Trophoblast cell (in vitro differentiated cells and primary cell): Measurements from ENCODE around the gene LDHAL6A.

Source experiments
- DNase-seq, 2 donors: peaks; one replicate each; pipeline ENCODE4 v3.0.0-alpha.2; 2016
- H2AFZ ChIP-seq: 2 replicates; pipeline ENCODE4 v1.6.1; 2013; ENCODE audit warnings: low read length, moderate library complexity, mild to moderate bottlenecking; ENCODE audit not compliant: insufficient read depth, poor library complexity
- H2AK5ac ChIP-seq: 2 replicates; pipeline ENCODE4 v1.6.1; 2013; ENCODE audit warnings: mild to moderate bottlenecking, low read length
- H2BK120ac ChIP-seq: 2 replicates; pipeline ENCODE4 v1.6.1; 2013; ENCODE audit warnings: low read length, mild to moderate bottlenecking, moderate library complexity; ENCODE audit not compliant: insufficient read depth, poor library complexity
- H2BK12ac ChIP-seq: 2 replicates; pipeline ENCODE4 v1.6.1; 2013; ENCODE audit warnings: mild to moderate bottlenecking, low read length, moderate library complexity
- H2BK5ac ChIP-seq: 2 replicates; pipeline ENCODE4 v1.6.1; 2013; ENCODE audit warnings: low read length, low read depth, moderate library complexity, mild to moderate bottlenecking; ENCODE audit not compliant: poor library complexity
- H3K14ac ChIP-seq: 2 replicates; pipeline ENCODE4 v1.6.1; 2013; ENCODE audit warnings: mild to moderate bottlenecking, low read length
- H3K18ac ChIP-seq: 2 replicates; pipeline ENCODE4 v1.6.1; 2013; ENCODE audit warnings: mild to moderate bottlenecking, low read length
- H3K23ac ChIP-seq: 2 replicates; pipeline ENCODE4 v1.6.1; 2013; ENCODE audit warnings: low read length
- H3K27ac ChIP-seq: 2 replicates; pipeline ENCODE4 v1.5.1; 2013; ENCODE audit warnings: low read depth, mild to moderate bottlenecking, inconsistent platforms, low read length, moderate library complexity
- H3K27me3 ChIP-seq: 2 replicates; pipeline ENCODE4 v1.6.1; 2013; ENCODE audit warnings: inconsistent platforms, mild to moderate bottlenecking, low read length, moderate library complexity; ENCODE audit not compliant: insufficient read depth
- H3K36me3 ChIP-seq, 2 experiments: 1 replicate in 1 of 2; 2 replicates in 1 of 2; pipeline ENCODE4 v1.6.1; 2013; ENCODE audit warnings: low read length in 2 of 2, mild to moderate bottlenecking in 2 of 2, moderate library complexity in 1 of 2; ENCODE audit not compliant: insufficient read depth in 2 of 2, control insufficient read depth in 1 of 2
- H3K4ac ChIP-seq: 2 replicates; pipeline ENCODE4 v1.6.1; 2013; ENCODE audit warnings: low read depth, mild to moderate bottlenecking, low read length, moderate library complexity
- H3K4me1 ChIP-seq, 2 experiments: 1 replicate in 1 of 2; 2 replicates in 1 of 2; pipeline ENCODE4 v1.6.1; 2013; ENCODE audit warnings: low read length in 2 of 2, mild to moderate bottlenecking in 2 of 2, moderate library complexity in 1 of 2; ENCODE audit not compliant: insufficient read depth in 2 of 2, control insufficient read depth in 1 of 2
- H3K4me2 ChIP-seq: 2 replicates; pipeline ENCODE4 v1.6.1; 2013; ENCODE audit warnings: inconsistent platforms, mild to moderate bottlenecking, low read length, moderate library complexity
- H3K4me3 ChIP-seq: 2 replicates; pipeline ENCODE4 v1.5.1; 2013; ENCODE audit warnings: mild to moderate bottlenecking, low read depth, low read length, inconsistent platforms
- H3K79me1 ChIP-seq: one replicate; pipeline ENCODE4 v1.6.1; 2013; ENCODE audit warnings: low read length
- H3K79me2 ChIP-seq: 2 replicates; pipeline ENCODE4 v1.6.1; 2013; ENCODE audit warnings: low read length, mild to moderate bottlenecking; ENCODE audit not compliant: control insufficient read depth, insufficient read depth, poor library complexity
- H3K9ac ChIP-seq: 2 replicates; pipeline ENCODE4 v1.6.1; 2013; ENCODE audit warnings: mild to moderate bottlenecking, low read length
- H3K9me3 ChIP-seq: 2 replicates; pipeline ENCODE4 v1.6.1; 2013; ENCODE audit warnings: low read depth, mild to moderate bottlenecking, control low read depth, inconsistent platforms, low read length; ENCODE audit not compliant: insufficient read depth
- H4K12ac ChIP-seq: 2 replicates; pipeline ENCODE4 v1.6.1; 2013; ENCODE audit warnings: low read depth, mild to moderate bottlenecking, low read length, moderate library complexity
- H4K8ac ChIP-seq: 2 replicates; pipeline ENCODE4 v1.6.1; 2013; ENCODE audit warnings: low read depth, mild to moderate bottlenecking, low read length, moderate library complexity
- H4K91ac ChIP-seq: one replicate; pipeline ENCODE4 v1.6.1; 2013; ENCODE audit warnings: low read depth, mild to moderate bottlenecking, low read length, moderate library complexity
- WGBS: extraction: QIAGEN DNeasy Blood & Tissue Kit; methylation state at CpG from one replicate; pipeline ENCODE4 v1.1.7; 2013; ENCODE audit warnings: missing lambda C conversion rate; ENCODE audit not compliant: insufficient read length, insufficient coverage; ENCODE audit errors: extremely low coverage; 5-methylcytosine and 5-hydroxymethylcytosine counted together

Gene LDHAL6A

GRCh38 chr11:18491924-18492323 is 36.3 kb downstream of the LDHAL6A start:
- Histone ChIP-seq H3K14ac (no peak overlapping the region), H2BK12ac (no peak overlapping the region), H3K4ac (no peak overlapping the region), H3K9ac (no peak overlapping the region), H2BK120ac (no peak overlapping the region), H3K4me3 (no peak overlapping the region), H2AFZ (no peak overlapping the region), H3K18ac (no peak overlapping the region), H3K23ac (no peak overlapping the region), H4K91ac (no peak overlapping the region), H3K27ac (no peak overlapping the region), H3K36me3 (peaks cover 8 to 10% of the 10 kb centered on the region in 2 experiments), H3K79me2 (no peaks in the 10 kb centered on the region), H3K4me2 (no peak overlapping the region), H3K27me3 (no peaks in the 10 kb centered on the region), H4K8ac (no peak overlapping the region), H3K4me1 (peaks cover 9% of the 10 kb centered on the region in 2 experiments), H3K9me3 (no peaks in the 10 kb centered on the region), H2BK5ac (no peak overlapping the region), H2AK5ac (no peak overlapping the region), H3K79me1 (no peaks in the 10 kb centered on the region), H4K12ac (no peak overlapping the region)
- WGBS: no CpG with 5 or more reads among the region's 2 CpGs
- no peak for DNase-seq

DNA sequence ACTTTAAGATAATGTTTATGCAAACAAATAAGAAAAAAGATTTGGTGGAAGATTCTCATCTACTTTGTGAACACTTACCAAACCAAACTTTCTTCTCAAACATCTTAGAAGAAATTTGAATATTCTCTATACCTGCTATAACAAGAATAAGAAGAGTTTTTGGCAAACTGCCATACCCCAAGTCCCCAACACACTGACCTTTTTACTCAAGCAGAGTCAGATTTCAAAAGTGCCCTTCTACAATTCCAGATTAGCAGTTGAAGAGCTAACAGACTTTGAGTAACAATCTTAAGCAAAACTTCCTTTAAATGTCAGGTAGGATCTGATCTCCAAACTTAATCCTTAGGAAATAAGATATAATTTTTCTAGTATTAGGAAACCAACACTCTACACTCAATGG is 37.2 kb downstream of the LDHAL6A start:
- Histone ChIP-seq H2AFZ (no peak overlapping the region), H3K9ac (no peak overlapping the region), H4K8ac (no peak overlapping the region), H3K18ac (no peak overlapping the region), H3K4me1 (peaks cover 9% of the 10 kb centered on the region in 2 experiments), H3K27ac (no peak overlapping the region), H2BK12ac (no peak overlapping the region), H3K14ac (no peak overlapping the region), H3K27me3 (no peaks in the 10 kb centered on the region), H2BK120ac (no peak overlapping the region), H3K9me3 (no peaks in the 10 kb centered on the region), H3K4me3 (no peak overlapping the region), H4K12ac (no peak overlapping the region), H2BK5ac (no peak overlapping the region), H3K4ac (no peak overlapping the region), H3K4me2 (no peak overlapping the region), H3K36me3 (peaks cover 8 to 11% of the 10 kb centered on the region in 2 experiments), H3K79me1 (no peaks in the 10 kb centered on the region), H2AK5ac (no peak overlapping the region), H3K23ac (no peak overlapping the region), H4K91ac (no peak overlapping the region), H3K79me2 (no peaks in the 10 kb centered on the region)
- no peak for DNase-seq

- no peak overlapping the region for H3K23ac ChIP-seq
- no peak overlapping the region for H3K14ac ChIP-seq
- WGBS: no CpG with 5 or more reads among the region's 4 CpGs
These were observed 37.7 kb downstream of the LDHAL6A start for GRCh38 chr11:18493310-18493709.

DNA sequence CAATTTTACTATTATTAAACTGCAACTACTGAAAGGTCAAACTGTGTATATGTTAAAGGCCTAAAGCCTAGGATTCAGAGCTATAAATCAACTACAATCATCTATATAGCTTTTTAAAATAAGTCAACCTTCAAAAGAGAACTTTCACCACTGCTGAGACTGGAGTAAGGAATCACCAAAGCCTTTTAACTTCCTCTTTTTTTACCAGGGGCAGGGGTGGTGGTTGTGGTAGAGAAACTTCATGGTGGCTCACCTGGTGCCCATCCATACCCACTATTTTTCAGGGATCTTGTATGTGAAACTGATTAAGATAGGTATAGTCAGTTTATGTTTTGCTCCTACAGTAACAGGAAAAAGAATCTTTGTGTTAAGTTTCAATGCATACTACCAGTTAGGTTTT is 39.6 kb downstream of the LDHAL6A start:
- Histone ChIP-seq H2BK5ac (no peak overlapping the region), H3K14ac (no peak overlapping the region), H3K27ac (no peak overlapping the region), H4K8ac (no peak overlapping the region), H4K91ac (no peak overlapping the region), H3K18ac (no peak overlapping the region), H3K4me2 (no peak overlapping the region), H3K79me1 (no peaks in the 10 kb centered on the region), H2AK5ac (no peak overlapping the region), H3K27me3 (no peaks in the 10 kb centered on the region), H3K9ac (no peak overlapping the region), H3K23ac (no peak overlapping the region), H3K9me3 (no peaks in the 10 kb centered on the region), H4K12ac (no peak overlapping the region), H3K79me2 (no peaks in the 10 kb centered on the region), H3K4me1 (peaks cover 9% of the 10 kb centered on the region in 2 experiments), H3K36me3 (peaks cover 8 to 13% of the 10 kb centered on the region in 2 experiments), H3K4ac (no peak overlapping the region), H3K4me3 (no peak overlapping the region), H2AFZ (no peak overlapping the region), H2BK12ac (no peak overlapping the region), H2BK120ac (no peak overlapping the region)
- DNase-seq: no peak

More at GRCh38 chr11:18493310-18493709, 37.7 kb downstream of the LDHAL6A start:
- Histone ChIP-seq H3K27ac (no peak overlapping the region), H3K4me1 (peaks cover 9% of the 10 kb centered on the region in 2 experiments), H3K27me3 (no peaks in the 10 kb centered on the region), H4K8ac (no peak overlapping the region), H3K79me2 (no peaks in the 10 kb centered on the region), H2BK12ac (no peak overlapping the region), H2AK5ac (no peak overlapping the region), H2BK120ac (no peak overlapping the region), H2AFZ (no peak overlapping the region), H3K18ac (no peak overlapping the region), H3K36me3 (peaks cover 8 to 13% of the 10 kb centered on the region in 2 experiments), H3K4ac (no peak overlapping the region), H2BK5ac (no peak overlapping the region), H4K91ac (no peak overlapping the region), H3K79me1 (no peaks in the 10 kb centered on the region), H3K4me3 (no peak overlapping the region), H3K9me3 (no peaks in the 10 kb centered on the region), H4K12ac (no peak overlapping the region), H3K9ac (no peak overlapping the region), H3K4me2 (no peak overlapping the region)
- no peak for DNase-seq
